Gastrocnemius medialis (tissue), 4 donors: Measurements from ENCODE around the gene STOX1.

Experiments used
- POLR2A ChIP-seq, 2 donors: fragments of 450-650 bp; IDR thresholded peaks; one replicate each; pipeline ENCODE4 v1.6.1; 2017; ENCODE audit warnings: antibody characterized with exemption in 2 of 2, mild to moderate bottlenecking in 2 of 2, moderate library complexity in 2 of 2
- TF ChIP-seq, protein P1 (sequence below), 5 experiments: fragments of 450-650 bp in 3 of 5; fragments of 200-600 bp in 2 of 5; sonication (generic) in 2 of 5; IDR thresholded peaks in 4 of 5; conservative IDR thresholded peaks in 1 of 5; 1 replicate in 4 of 5; 2 replicates in 1 of 5; pipeline ENCODE4 v1.5.1; 2016 to 2019; ENCODE audit warnings: antibody characterized with exemption in 5 of 5, mild to moderate bottlenecking in 3 of 5, moderate library complexity in 3 of 5

DNA sequence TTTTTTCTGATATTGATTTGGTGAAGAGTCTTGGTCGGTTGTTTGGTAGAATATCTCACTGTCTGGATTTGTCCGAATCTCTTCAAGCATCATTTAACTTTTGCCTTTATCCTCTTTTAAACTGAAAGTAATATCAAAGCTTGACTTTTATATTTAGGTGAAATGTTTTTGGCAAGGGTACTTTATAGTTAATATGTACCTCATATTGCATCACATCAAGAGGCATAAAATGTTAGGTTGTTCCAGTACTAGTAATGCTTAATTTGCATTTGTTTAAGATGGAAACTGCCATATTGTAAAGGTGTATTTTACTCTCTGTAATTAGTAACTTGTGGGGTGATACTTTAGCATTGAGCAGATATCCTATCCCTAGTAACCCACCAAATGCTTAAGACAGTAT is 111.6 kb downstream of the STOX1 start:
- TF ChIP-seq, protein P1, sequence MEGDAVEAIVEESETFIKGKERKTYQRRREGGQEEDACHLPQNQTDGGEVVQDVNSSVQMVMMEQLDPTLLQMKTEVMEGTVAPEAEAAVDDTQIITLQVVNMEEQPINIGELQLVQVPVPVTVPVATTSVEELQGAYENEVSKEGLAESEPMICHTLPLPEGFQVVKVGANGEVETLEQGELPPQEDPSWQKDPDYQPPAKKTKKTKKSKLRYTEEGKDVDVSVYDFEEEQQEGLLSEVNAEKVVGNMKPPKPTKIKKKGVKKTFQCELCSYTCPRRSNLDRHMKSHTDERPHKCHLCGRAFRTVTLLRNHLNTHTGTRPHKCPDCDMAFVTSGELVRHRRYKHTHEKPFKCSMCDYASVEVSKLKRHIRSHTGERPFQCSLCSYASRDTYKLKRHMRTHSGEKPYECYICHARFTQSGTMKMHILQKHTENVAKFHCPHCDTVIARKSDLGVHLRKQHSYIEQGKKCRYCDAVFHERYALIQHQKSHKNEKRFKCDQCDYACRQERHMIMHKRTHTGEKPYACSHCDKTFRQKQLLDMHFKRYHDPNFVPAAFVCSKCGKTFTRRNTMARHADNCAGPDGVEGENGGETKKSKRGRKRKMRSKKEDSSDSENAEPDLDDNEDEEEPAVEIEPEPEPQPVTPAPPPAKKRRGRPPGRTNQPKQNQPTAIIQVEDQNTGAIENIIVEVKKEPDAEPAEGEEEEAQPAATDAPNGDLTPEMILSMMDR (IDR thresholded peaks at IDR 0.05 in 4 of 5, conservative IDR thresholded peaks at IDR 0.05 in 1 of 5), result no peak
- TF ChIP-seq POLR2A (IDR thresholded peaks at IDR 0.05), result no peak
